Measurements from ENCODE around the gene AMY2B.

- TF ChIP-seq POLR2A (IDR thresholded peaks at IDR 0.05; ENCODE audit: low read depth, low read length), result no peak
- TF ChIP-seq SMC3 (IDR thresholded peaks at IDR 0.05; ENCODE audit: low read depth, low read length), result no peak
- no peak for TF ChIP-seq CHD1 (IDR thresholded peaks at IDR 0.05; ENCODE audit: low read depth, low read length)
- TF ChIP-seq, protein P1, sequence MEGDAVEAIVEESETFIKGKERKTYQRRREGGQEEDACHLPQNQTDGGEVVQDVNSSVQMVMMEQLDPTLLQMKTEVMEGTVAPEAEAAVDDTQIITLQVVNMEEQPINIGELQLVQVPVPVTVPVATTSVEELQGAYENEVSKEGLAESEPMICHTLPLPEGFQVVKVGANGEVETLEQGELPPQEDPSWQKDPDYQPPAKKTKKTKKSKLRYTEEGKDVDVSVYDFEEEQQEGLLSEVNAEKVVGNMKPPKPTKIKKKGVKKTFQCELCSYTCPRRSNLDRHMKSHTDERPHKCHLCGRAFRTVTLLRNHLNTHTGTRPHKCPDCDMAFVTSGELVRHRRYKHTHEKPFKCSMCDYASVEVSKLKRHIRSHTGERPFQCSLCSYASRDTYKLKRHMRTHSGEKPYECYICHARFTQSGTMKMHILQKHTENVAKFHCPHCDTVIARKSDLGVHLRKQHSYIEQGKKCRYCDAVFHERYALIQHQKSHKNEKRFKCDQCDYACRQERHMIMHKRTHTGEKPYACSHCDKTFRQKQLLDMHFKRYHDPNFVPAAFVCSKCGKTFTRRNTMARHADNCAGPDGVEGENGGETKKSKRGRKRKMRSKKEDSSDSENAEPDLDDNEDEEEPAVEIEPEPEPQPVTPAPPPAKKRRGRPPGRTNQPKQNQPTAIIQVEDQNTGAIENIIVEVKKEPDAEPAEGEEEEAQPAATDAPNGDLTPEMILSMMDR (conservative IDR thresholded peaks at IDR 0.05; ENCODE audit: low read depth, low read length), result no peak
- TF ChIP-seq RAD21 (IDR thresholded peaks at IDR 0.05; ENCODE audit: low read length), result no peak
- no peak for TF ChIP-seq CEBPB (IDR thresholded peaks at IDR 0.05; ENCODE audit: low read depth, low read length)
- TF ChIP-seq MAFK (IDR thresholded peaks at IDR 0.05; ENCODE audit: low read depth, low read length), result no peak
- TF ChIP-seq RFX5 (IDR thresholded peaks at IDR 0.05; ENCODE audit: low read depth, low read length), result no peak
- TF ChIP-seq, protein P2, sequence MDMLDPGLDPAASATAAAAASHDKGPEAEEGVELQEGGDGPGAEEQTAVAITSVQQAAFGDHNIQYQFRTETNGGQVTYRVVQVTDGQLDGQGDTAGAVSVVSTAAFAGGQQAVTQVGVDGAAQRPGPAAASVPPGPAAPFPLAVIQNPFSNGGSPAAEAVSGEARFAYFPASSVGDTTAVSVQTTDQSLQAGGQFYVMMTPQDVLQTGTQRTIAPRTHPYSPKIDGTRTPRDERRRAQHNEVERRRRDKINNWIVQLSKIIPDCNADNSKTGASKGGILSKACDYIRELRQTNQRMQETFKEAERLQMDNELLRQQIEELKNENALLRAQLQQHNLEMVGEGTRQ (IDR thresholded peaks at IDR 0.05; ENCODE audit: low read depth, low read length), result no peak
- no peak for TF ChIP-seq FOS (IDR thresholded peaks at IDR 0.05; ENCODE audit: low read depth, low read length)
Measured at GRCh38 chr1:103569493-103569892, 1.9 kb upstream of the AMY2B start.

Measured in IMR-90 (cell line).